Tibial nerve (tissue), 4 donors: ENCODE results near the gene ZFP90. TPM values are rescaled to one million over a fixed set of nuclear protein-coding genes. Genes with fewer than 3 reads are reported as not detected.

Experiments used
- DNase-seq, 2 donors: peaks; one replicate each; pipeline ENCODE4 v3.0.0-alpha.2; 2019; ENCODE audit warnings: low spot score in 2 of 2
- H3K27ac ChIP-seq, 4 donors: fragments of 200-600 bp; sonication (generic) in 3 of 4; one replicate each; pipeline ENCODE4 v1.5.1; 2017 to 2019; ENCODE audit warnings: mild to moderate bottlenecking in 1 of 4
- H3K27me3 ChIP-seq, 2 donors: fragments of 200-600 bp; sonication (generic) in 1 of 2; one replicate each; pipeline versions ENCODE4 v1.5.1 to v1.6.0; 2017 to 2019
- H3K36me3 ChIP-seq, 3 donors: fragments of 200-600 bp; sonication (generic); one replicate each; pipeline ENCODE4 v1.5.1; 2018 to 2019
- H3K4me1 ChIP-seq, 4 donors: fragments of 200-600 bp; sonication (generic) in 3 of 4; one replicate each; pipeline ENCODE4 v1.5.1; 2017 to 2019
- H3K4me3 ChIP-seq, 4 donors: fragments of 200-600 bp; sonication (generic) in 3 of 4; one replicate each; pipeline ENCODE4 v1.5.1; 2017 to 2019; ENCODE audit warnings: mild to moderate bottlenecking in 1 of 4, moderate library complexity in 1 of 4
- H3K9me3 ChIP-seq, 4 donors: fragments of 200-600 bp; sonication (generic) in 3 of 4; one replicate each; pipeline ENCODE4 v1.5.1; 2017 to 2019
- CTCF ChIP-seq, 5 experiments: fragments of 200-600 bp in 3 of 5; fragments of 450-650 bp in 2 of 5; sonication (generic) in 3 of 5; IDR thresholded peaks; one replicate each; pipeline ENCODE4 v1.5.1; 2016 to 2019; ENCODE audit warnings: antibody characterized with exemption in 5 of 5, mild to moderate bottlenecking in 3 of 5, moderate library complexity in 2 of 5
- EP300 ChIP-seq, 2 donors: sonication (generic); formaldehyde crosslinking; IDR thresholded peaks; one replicate each; pipeline ENCODE4 v1.6.1; 2017; ENCODE audit warnings: antibody characterized with exemption in 2 of 2, mild to moderate bottlenecking in 1 of 2
- POLR2A ChIP-seq, 2 donors: fragments of 450-650 bp; IDR thresholded peaks; one replicate each; pipeline ENCODE4 v1.6.1; 2017; ENCODE audit warnings: antibody characterized with exemption in 2 of 2, mild to moderate bottlenecking in 2 of 2, moderate library complexity in 2 of 2
- WGBS, 2 donors: methylation state at CpG; one replicate each; pipeline ENCODE4 v1.1.5; 2018; 5-methylcytosine and 5-hydroxymethylcytosine counted together
- total RNA-seq, 4 donors: library from RNA; depleted of rRNA; stranded (reverse); fragments of >200 nt; gene quantifications; one replicate each; pipeline ENCODE4 v1.1.0, GENCODE V29; 2016

The ZFP90 gene
- total RNA-seq, 4 donors from 2014 or later, result 32.1 to 66.9 (median 48.2) TPM

GRCh38 chr16:68499006-68499405 is 40.1 kb upstream of the ZFP90 start:
- no peaks in the 10 kb centered on the region for H3K36me3 ChIP-seq
- no peaks in the 10 kb centered on the region for H3K4me1 ChIP-seq
- H3K27me3 ChIP-seq, result no peaks in the 10 kb centered on the region
- TF ChIP-seq CTCF (IDR thresholded peaks at IDR 0.05) (no peak), EP300 (IDR thresholded peaks at IDR 0.05) (no peak)
- H3K4me3 ChIP-seq, result no peak overlapping the region
- H3K27ac ChIP-seq, result no peak overlapping the region
- no peaks in the 10 kb centered on the region for H3K9me3 ChIP-seq
- no peak for DNase-seq
- 32 to 41% methylated on average over 5 of the region's 5 CpGs for WGBS, 2 donors

DNA sequence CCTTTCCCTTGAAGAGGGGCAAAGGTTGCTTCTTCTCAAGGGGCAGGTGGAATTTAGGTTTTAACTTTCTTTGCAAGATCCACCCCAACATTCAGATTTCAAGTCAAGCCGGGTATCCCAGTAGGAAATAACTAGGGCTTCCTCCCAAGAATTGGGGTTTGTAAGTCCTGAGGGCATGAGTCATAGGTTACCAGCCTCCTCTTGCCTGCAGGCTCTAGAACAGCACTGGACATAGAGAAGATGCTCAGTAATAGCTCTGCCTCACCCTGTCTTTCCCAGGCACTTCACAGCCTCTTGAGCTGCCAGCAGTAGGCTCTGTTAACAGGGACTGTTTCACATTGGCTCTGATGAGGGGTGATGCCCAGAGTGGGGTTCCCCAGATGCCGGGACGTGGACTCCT is 35.8 kb upstream of the ZFP90 start:
- TF ChIP-seq EP300 (IDR thresholded peaks at IDR 0.05) (no peak), CTCF (IDR thresholded peaks at IDR 0.05) (no peak), POLR2A (IDR thresholded peaks at IDR 0.05) (no peak)
- Histone ChIP-seq H3K36me3 (no peaks in the 10 kb centered on the region), H3K27me3 (peaks cover 0 to 6% of the 10 kb centered on the region in 2 donors), H3K4me3 (no peak overlapping the region), H3K9me3 (no peaks in the 10 kb centered on the region), H3K27ac (no peak overlapping the region), H3K4me1 (no peaks in the 10 kb centered on the region)
- DNase-seq, result no peak
- 84 to 85% methylated on average over 3 of the region's 3 CpGs for WGBS, 2 donors

- peaks cover 0 to 6% of the 10 kb centered on the region in 2 donors for H3K27me3 ChIP-seq
- DNase-seq, result no peak
- no peaks in the 10 kb centered on the region for H3K36me3 ChIP-seq
- no peak overlapping the region for H3K27ac ChIP-seq
- H3K9me3 ChIP-seq, result no peaks in the 10 kb centered on the region
- no peak overlapping the region for H3K4me3 ChIP-seq
- H3K4me1 ChIP-seq, result no peaks in the 10 kb centered on the region
- TF ChIP-seq EP300 (IDR thresholded peaks at IDR 0.05) (no peak), POLR2A (IDR thresholded peaks at IDR 0.05) (no peak), CTCF (IDR thresholded peaks at IDR 0.05) (no peak)
- 76 to 77% methylated on average over 7 of the region's 7 CpGs for WGBS, 2 donors
Observed at GRCh38 chr16:68504066-68504465, 35.0 kb upstream of the ZFP90 start.

GRCh38 chr16:68506331-68507053 is 32.6 kb upstream of the ZFP90 start:
- TF ChIP-seq EP300 (IDR thresholded peaks at IDR 0.05) (no peak), CTCF (IDR thresholded peaks at IDR 0.05) (no peak), POLR2A (IDR thresholded peaks at IDR 0.05) (no peak)

GRCh38 chr16:68508013-68508412 is 31.1 kb upstream of the ZFP90 start:
- DNase-seq, result no peak
- Histone ChIP-seq H3K4me3 (no peak overlapping the region), H3K27me3 (peaks cover 0 to 17% of the 10 kb centered on the region in 2 donors), H3K36me3 (no peaks in the 10 kb centered on the region), H3K4me1 (peaks cover 0 to 8% (median 0%) of the 10 kb centered on the region in 4 donors), H3K27ac (no peak overlapping the region), H3K9me3 (no peaks in the 10 kb centered on the region)
- WGBS, 2 donors, result 66 to 67% methylated on average over 8 of the region's 8 CpGs
- TF ChIP-seq POLR2A (IDR thresholded peaks at IDR 0.05), result no peak
- no peak for TF ChIP-seq CTCF (IDR thresholded peaks at IDR 0.05)
- no peak for TF ChIP-seq EP300 (IDR thresholded peaks at IDR 0.05)

More at GRCh38 chr16:68506331-68507053, 32.6 kb upstream of the ZFP90 start:
- 51 to 57% methylated on average over 10 of the region's 10 CpGs for WGBS, 2 donors
- H3K4me3 ChIP-seq, result no peak overlapping the region
- no peaks in the 10 kb centered on the region for H3K36me3 ChIP-seq
- no peaks in the 10 kb centered on the region for H3K9me3 ChIP-seq
- H3K27ac ChIP-seq, result no peak overlapping the region
- H3K4me1 ChIP-seq, result peaks cover 0 to 8% (median 0%) of the 10 kb centered on the region in 4 donors
- peaks cover 0 to 17% of the 10 kb centered on the region in 2 donors for H3K27me3 ChIP-seq
- no peak for DNase-seq
